ENCODE measurements around the gene ZNF385D.

DNA sequence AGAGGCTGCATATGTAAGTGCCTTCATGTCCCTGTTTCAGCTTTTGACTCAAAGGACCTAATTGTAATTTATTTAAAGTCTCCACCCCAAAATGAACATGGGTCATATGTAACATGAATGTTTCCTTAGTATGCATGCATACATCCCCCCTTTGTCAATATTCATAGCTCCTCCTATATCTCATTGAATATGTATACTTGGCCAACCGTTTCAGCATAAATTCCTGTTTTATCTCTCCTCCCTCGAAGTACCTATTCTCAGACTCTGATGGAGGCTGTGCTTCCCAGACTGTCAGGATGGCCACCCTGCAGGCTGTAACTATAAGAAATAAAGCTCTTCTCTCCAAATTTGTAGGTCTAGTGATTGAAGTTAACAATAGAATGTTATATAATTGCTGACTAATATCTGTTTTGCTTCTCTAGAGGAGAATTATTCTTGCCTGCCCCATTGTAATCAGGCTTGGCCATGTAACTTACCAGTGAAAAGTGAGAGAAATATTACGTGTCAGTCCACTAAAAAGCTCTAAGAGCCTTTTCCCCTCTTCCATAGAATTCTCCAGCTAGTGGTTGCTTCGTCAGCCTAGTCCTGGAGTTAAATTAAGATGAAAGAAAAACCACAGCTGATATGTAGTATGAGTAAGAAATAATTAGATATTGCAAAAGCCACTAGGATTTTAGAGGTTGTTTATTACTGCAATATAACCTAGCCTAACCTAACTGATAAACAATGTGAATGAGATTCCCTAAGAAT is 245.1 kb downstream of the ZNF385D start:
- TF ChIP-seq SUZ12 (IDR thresholded peaks at IDR 0.05): no peak
- TF ChIP-seq TARDBP (IDR thresholded peaks at IDR 0.05): no peak
- no peak for TF ChIP-seq NFRKB (IDR thresholded peaks at IDR 0.05)
- TF ChIP-seq BHLHE40 (IDR thresholded peaks at IDR 0.05; ENCODE audit: borderline replicate concordance): no peak
- no peak for TF ChIP-seq FOXK2 (IDR thresholded peaks at IDR 0.05)
- TF ChIP-seq FOXM1 (IDR thresholded peaks at IDR 0.05; ENCODE audit: borderline replicate concordance): no peak
- TF ChIP-seq ARNT (IDR thresholded peaks at IDR 0.05): no peak
- TF ChIP-seq SP1 (IDR thresholded peaks at IDR 0.05): no peak
- TF ChIP-seq ELF4 (IDR thresholded peaks at IDR 0.05): no peak
- no peak for TF ChIP-seq CTBP1 (IDR thresholded peaks at IDR 0.05; ENCODE audit: borderline replicate concordance)
- no peak for TF ChIP-seq HDGF (IDR thresholded peaks at IDR 0.05; ENCODE audit: borderline replicate concordance)
